ENCODE results near the gene CNTRL.

The CNTRL gene

GRCh38 chr9:121050128-121050988 lies 24.4 kb upstream of the CNTRL start, which contains the start of gene C5:
Gene C5 (minus strand): TSS chr9:121050275. CDS start chr9:121050246, 29 bp downstream.
- Histone ChIP-seq H3K36me3 (ENCODE audit: control insufficient read depth in 1 of 2, insufficient read depth in 2 of 2, low read length in 2 of 2) (no peaks in the 10 kb centered on the region), H3K27ac (ENCODE audit: low read length) (no peak within 1 kb of the TSS), H3K27me3 (ENCODE audit: low read depth, low read length) (no peaks in the 10 kb centered on the region), H3K9me3 (ENCODE audit: control insufficient read depth in 1 of 2, low read length in 2 of 2) (no peaks in the 10 kb centered on the region), H3K4me1 (ENCODE audit: control insufficient read depth in 1 of 2, insufficient read depth in 2 of 2, low read length in 2 of 2) (no peaks in the 10 kb centered on the region), H3K4me3 (ENCODE audit: low read depth in 1 of 2, low read length in 2 of 2) (no peak within 1 kb of the TSS)

GRCh38 chr9:121053544-121053943 lies 21.2 kb upstream of the CNTRL start:
- Histone ChIP-seq H3K36me3 (ENCODE audit: control insufficient read depth in 1 of 2, insufficient read depth in 2 of 2, low read length in 2 of 2) (no peaks in the 10 kb centered on the region), H3K4me3 (ENCODE audit: low read depth in 1 of 2, low read length in 2 of 2) (no peak overlapping the region), H3K4me1 (ENCODE audit: control insufficient read depth in 1 of 2, insufficient read depth in 2 of 2, low read length in 2 of 2) (no peaks in the 10 kb centered on the region), H3K27me3 (ENCODE audit: low read depth, low read length) (no peaks in the 10 kb centered on the region), H3K9me3 (ENCODE audit: control insufficient read depth in 1 of 2, low read length in 2 of 2) (no peaks in the 10 kb centered on the region), H3K27ac (ENCODE audit: low read length) (no peak overlapping the region)

- H3K4me3 ChIP-seq (ENCODE audit: low read depth in 1 of 2, low read length in 2 of 2) = no peak overlapping the region
- H3K9me3 ChIP-seq (ENCODE audit: control insufficient read depth in 1 of 2, low read length in 2 of 2) = no peaks in the 10 kb centered on the region
- H3K36me3 ChIP-seq (ENCODE audit: control insufficient read depth in 1 of 2, insufficient read depth in 2 of 2, low read length in 2 of 2) = no peaks in the 10 kb centered on the region
- no peak overlapping the region for H3K27ac ChIP-seq (ENCODE audit: low read length)
- peaks cover 0 to 3% of the 10 kb centered on the region in 2 donors for H3K4me1 ChIP-seq (ENCODE audit: control insufficient read depth in 1 of 2, insufficient read depth in 2 of 2, low read length in 2 of 2)
- no peaks in the 10 kb centered on the region for H3K27me3 ChIP-seq (ENCODE audit: low read depth, low read length)
Observed at GRCh38 chr9:121055642-121056143, 19.1 kb upstream of the CNTRL start.

GRCh38 chr9:121057821-121058220 lies 16.9 kb upstream of the CNTRL start:
- Histone ChIP-seq H3K27ac (ENCODE audit: low read length) (no peak overlapping the region), H3K9me3 (ENCODE audit: control insufficient read depth in 1 of 2, low read length in 2 of 2) (no peaks in the 10 kb centered on the region), H3K4me3 (ENCODE audit: low read depth in 1 of 2, low read length in 2 of 2) (no peak overlapping the region), H3K4me1 (ENCODE audit: control insufficient read depth in 1 of 2, insufficient read depth in 2 of 2, low read length in 2 of 2) (peaks cover 0 to 3% of the 10 kb centered on the region in 2 donors), H3K27me3 (ENCODE audit: low read depth, low read length) (no peaks in the 10 kb centered on the region), H3K36me3 (ENCODE audit: control insufficient read depth in 1 of 2, insufficient read depth in 2 of 2, low read length in 2 of 2) (no peaks in the 10 kb centered on the region)

- H3K4me1 ChIP-seq (ENCODE audit: control insufficient read depth in 1 of 2, insufficient read depth in 2 of 2, low read length in 2 of 2) = peaks cover 0 to 3% of the 10 kb centered on the region in 2 donors
- no peaks in the 10 kb centered on the region for H3K27me3 ChIP-seq (ENCODE audit: low read depth, low read length)
- no peaks in the 10 kb centered on the region for H3K36me3 ChIP-seq (ENCODE audit: control insufficient read depth in 1 of 2, insufficient read depth in 2 of 2, low read length in 2 of 2)
- no peak overlapping the region for H3K27ac ChIP-seq (ENCODE audit: low read length)
- no peak overlapping the region for H3K4me3 ChIP-seq (ENCODE audit: low read depth in 1 of 2, low read length in 2 of 2)
- no peaks in the 10 kb centered on the region for H3K9me3 ChIP-seq (ENCODE audit: control insufficient read depth in 1 of 2, low read length in 2 of 2)
Observed at GRCh38 chr9:121059513-121059912, 15.2 kb upstream of the CNTRL start.

- Histone ChIP-seq H3K27ac (ENCODE audit: low read length) (no peak overlapping the region), H3K36me3 (ENCODE audit: control insufficient read depth in 1 of 2, insufficient read depth in 2 of 2, low read length in 2 of 2) (no peaks in the 10 kb centered on the region), H3K27me3 (ENCODE audit: low read depth, low read length) (no peaks in the 10 kb centered on the region), H3K4me1 (ENCODE audit: control insufficient read depth in 1 of 2, insufficient read depth in 2 of 2, low read length in 2 of 2) (peaks cover 0 to 3% of the 10 kb centered on the region in 2 donors), H3K9me3 (ENCODE audit: control insufficient read depth in 1 of 2, low read length in 2 of 2) (no peaks in the 10 kb centered on the region), H3K4me3 (ENCODE audit: low read depth in 1 of 2, low read length in 2 of 2) (no peak overlapping the region)
Observed at GRCh38 chr9:121059998-121060636, 14.6 kb upstream of the CNTRL start.

GRCh38 chr9:121066850-121067249 lies 7.9 kb upstream of the CNTRL start:
- no peak overlapping the region for H3K4me3 ChIP-seq (ENCODE audit: low read depth in 1 of 2, low read length in 2 of 2)
- no peaks in the 10 kb centered on the region for H3K36me3 ChIP-seq (ENCODE audit: control insufficient read depth in 1 of 2, insufficient read depth in 2 of 2, low read length in 2 of 2)
- no peaks in the 10 kb centered on the region for H3K27me3 ChIP-seq (ENCODE audit: low read depth, low read length)
- no peaks in the 10 kb centered on the region for H3K4me1 ChIP-seq (ENCODE audit: control insufficient read depth in 1 of 2, insufficient read depth in 2 of 2, low read length in 2 of 2)
- H3K9me3 ChIP-seq (ENCODE audit: control insufficient read depth in 1 of 2, low read length in 2 of 2) = no peaks in the 10 kb centered on the region
- H3K27ac ChIP-seq (ENCODE audit: low read length) = no peak overlapping the region

- no peak overlapping the region for H3K27ac ChIP-seq (ENCODE audit: low read length)
- no peaks in the 10 kb centered on the region for H3K9me3 ChIP-seq (ENCODE audit: control insufficient read depth in 1 of 2, low read length in 2 of 2)
- H3K4me3 ChIP-seq (ENCODE audit: low read depth in 1 of 2, low read length in 2 of 2) = no peak overlapping the region
- no peaks in the 10 kb centered on the region for H3K4me1 ChIP-seq (ENCODE audit: control insufficient read depth in 1 of 2, insufficient read depth in 2 of 2, low read length in 2 of 2)
- no peaks in the 10 kb centered on the region for H3K27me3 ChIP-seq (ENCODE audit: low read depth, low read length)
- no peaks in the 10 kb centered on the region for H3K36me3 ChIP-seq (ENCODE audit: control insufficient read depth in 1 of 2, insufficient read depth in 2 of 2, low read length in 2 of 2)
Observed at GRCh38 chr9:121067640-121068039, 7.1 kb upstream of the CNTRL start.

- H3K36me3 ChIP-seq (ENCODE audit: control insufficient read depth in 1 of 2, insufficient read depth in 2 of 2, low read length in 2 of 2) = no peaks in the 10 kb centered on the region
- H3K27me3 ChIP-seq (ENCODE audit: low read depth, low read length) = no peaks in the 10 kb centered on the region
- no peak overlapping the region for H3K4me3 ChIP-seq (ENCODE audit: low read depth in 1 of 2, low read length in 2 of 2)
- H3K4me1 ChIP-seq (ENCODE audit: control insufficient read depth in 1 of 2, insufficient read depth in 2 of 2, low read length in 2 of 2) = peaks cover 0 to 6% of the 10 kb centered on the region in 2 donors
- H3K9me3 ChIP-seq (ENCODE audit: control insufficient read depth in 1 of 2, low read length in 2 of 2) = no peaks in the 10 kb centered on the region
- no peak overlapping the region for H3K27ac ChIP-seq (ENCODE audit: low read length)
Observed at GRCh38 chr9:121069396-121069795, 5.4 kb upstream of the CNTRL start.

GRCh38 chr9:121071370-121071755 lies 3.4 kb upstream of the CNTRL start:
- H3K4me1 ChIP-seq (ENCODE audit: control insufficient read depth in 1 of 2, insufficient read depth in 2 of 2, low read length in 2 of 2) = peaks cover 0 to 10% of the 10 kb centered on the region in 2 donors
- H3K9me3 ChIP-seq (ENCODE audit: control insufficient read depth in 1 of 2, low read length in 2 of 2) = no peaks in the 10 kb centered on the region
- H3K27me3 ChIP-seq (ENCODE audit: low read depth, low read length) = no peaks in the 10 kb centered on the region
- no peaks in the 10 kb centered on the region for H3K36me3 ChIP-seq (ENCODE audit: control insufficient read depth in 1 of 2, insufficient read depth in 2 of 2, low read length in 2 of 2)
- H3K4me3 ChIP-seq (ENCODE audit: low read depth in 1 of 2, low read length in 2 of 2) = peak overlapping the region; percentile 19 to 77
- peak overlapping the region; percentile 73 for H3K27ac ChIP-seq (ENCODE audit: low read length)

GRCh38 chr9:121071756-121072421 lies 2.9 kb upstream of the CNTRL start:
- Histone ChIP-seq H3K36me3 (ENCODE audit: control insufficient read depth in 1 of 2, insufficient read depth in 2 of 2, low read length in 2 of 2) (no peaks in the 10 kb centered on the region), H3K27ac (ENCODE audit: low read length) (peak overlapping the region; percentile 73), H3K4me3 (ENCODE audit: low read depth in 1 of 2, low read length in 2 of 2) (peak overlapping the region; percentile 19 to 77), H3K9me3 (ENCODE audit: control insufficient read depth in 1 of 2, low read length in 2 of 2) (no peaks in the 10 kb centered on the region), H3K4me1 (ENCODE audit: control insufficient read depth in 1 of 2, insufficient read depth in 2 of 2, low read length in 2 of 2) (peaks cover 0 to 10% of the 10 kb centered on the region in 2 donors), H3K27me3 (ENCODE audit: low read depth, low read length) (no peaks in the 10 kb centered on the region)

Data from muscle layer of duodenum (tissue), 2 donors.